Myometrial cell (primary cell): ENCODE measurements around the gene MTMR1. TPM values are rescaled to one million over a fixed set of nuclear protein-coding genes. Genes with fewer than 3 reads are reported as not detected.

Experiments
- total RNA-seq: library from RNA; depleted of rRNA; stranded (reverse); fragments of >200 nt; gene quantifications from 2 replicates; pipeline ENCODE4 v1.2.3, GENCODE V29; 2015

MTMR1 gene
- 13.1 and 14.4 TPM in 2 replicates for total RNA-seq

DNA sequence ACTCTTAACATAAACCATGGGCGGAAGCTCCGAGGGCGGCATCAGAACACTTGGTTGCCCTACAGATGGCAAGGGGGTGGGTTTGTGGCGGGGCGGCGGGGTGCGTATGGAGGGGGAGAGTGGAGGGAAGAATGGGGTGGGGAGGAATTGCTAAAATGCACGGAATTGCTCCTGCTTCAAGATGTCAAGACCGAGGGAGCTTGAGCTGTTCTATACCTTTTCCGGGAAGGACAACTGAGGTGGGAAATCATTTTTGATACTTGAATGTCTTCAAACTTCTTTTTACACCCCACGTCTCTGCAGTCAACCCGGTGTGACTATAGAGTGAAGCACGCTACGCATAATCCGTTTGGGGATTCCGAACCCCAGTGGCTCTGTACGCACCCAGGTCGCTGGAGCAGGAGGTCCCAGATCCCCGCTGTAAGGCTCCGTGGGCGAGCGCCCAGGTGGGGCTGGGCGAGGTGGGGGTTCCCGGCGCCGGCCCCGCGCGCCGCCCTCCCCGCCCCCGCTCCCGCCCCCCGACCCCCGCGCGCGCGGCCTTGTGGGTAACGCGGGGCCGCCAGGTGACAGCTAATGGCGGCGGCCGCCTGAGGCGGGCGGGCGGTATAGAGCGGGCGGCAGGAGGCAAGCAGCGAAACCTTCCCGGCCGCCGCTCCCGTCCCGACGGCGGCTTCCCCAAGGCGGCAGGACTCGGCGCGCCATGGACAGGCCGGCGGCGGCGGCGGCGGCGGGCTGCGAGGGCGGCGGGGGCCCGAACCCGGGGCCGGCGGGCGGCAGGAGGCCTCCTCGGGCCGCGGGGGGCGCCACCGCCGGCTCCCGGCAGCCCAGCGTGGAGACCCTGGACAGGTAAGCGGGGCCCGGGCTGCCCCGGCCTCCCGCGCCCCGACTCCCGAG is at the start of gene MTMR1:
Gene MTMR1, plus strand, starts transcription at position 566 of the 894 bp plus-strand sequence. Its CDS starts 135 bp downstream, at position 701.

Other genes starting within 250 kb of the MTMR1 start
- gene MTM1, start 124.8 kb upstream of the MTMR1 start, total RNA-seq = 5.8 and 6.6 TPM in 2 replicates
- gene CD99L2, start 205.3 kb downstream of the MTMR1 start, total RNA-seq = 76.4 and 92.5 TPM in 2 replicates